ENCODE data around the gene PRDM16.

DNA sequence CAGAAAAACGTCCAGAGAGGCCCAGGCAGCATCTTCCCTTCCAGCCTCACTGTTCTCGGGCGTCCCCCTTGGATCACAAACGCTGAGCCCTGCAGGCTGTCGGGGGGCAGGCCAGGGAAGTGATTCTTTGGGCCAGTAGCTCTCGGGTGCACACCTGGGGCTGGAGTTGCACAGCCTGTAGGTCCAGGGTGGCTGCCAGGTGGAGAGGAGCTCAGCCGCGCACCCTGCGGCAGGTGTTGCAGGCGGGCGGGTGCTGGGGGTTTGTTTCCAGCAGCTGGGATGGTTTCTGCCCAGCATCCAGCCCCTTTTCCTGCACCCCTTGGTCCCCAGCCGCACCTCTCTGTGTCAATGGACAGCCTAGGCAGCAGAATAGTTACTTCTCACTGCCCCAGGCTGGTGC, 15.7 kb downstream of the PRDM16 start:
- TF ChIP-seq, protein P1, sequence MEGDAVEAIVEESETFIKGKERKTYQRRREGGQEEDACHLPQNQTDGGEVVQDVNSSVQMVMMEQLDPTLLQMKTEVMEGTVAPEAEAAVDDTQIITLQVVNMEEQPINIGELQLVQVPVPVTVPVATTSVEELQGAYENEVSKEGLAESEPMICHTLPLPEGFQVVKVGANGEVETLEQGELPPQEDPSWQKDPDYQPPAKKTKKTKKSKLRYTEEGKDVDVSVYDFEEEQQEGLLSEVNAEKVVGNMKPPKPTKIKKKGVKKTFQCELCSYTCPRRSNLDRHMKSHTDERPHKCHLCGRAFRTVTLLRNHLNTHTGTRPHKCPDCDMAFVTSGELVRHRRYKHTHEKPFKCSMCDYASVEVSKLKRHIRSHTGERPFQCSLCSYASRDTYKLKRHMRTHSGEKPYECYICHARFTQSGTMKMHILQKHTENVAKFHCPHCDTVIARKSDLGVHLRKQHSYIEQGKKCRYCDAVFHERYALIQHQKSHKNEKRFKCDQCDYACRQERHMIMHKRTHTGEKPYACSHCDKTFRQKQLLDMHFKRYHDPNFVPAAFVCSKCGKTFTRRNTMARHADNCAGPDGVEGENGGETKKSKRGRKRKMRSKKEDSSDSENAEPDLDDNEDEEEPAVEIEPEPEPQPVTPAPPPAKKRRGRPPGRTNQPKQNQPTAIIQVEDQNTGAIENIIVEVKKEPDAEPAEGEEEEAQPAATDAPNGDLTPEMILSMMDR (conservative IDR thresholded peaks at IDR 0.05 in 1 of 2, IDR thresholded peaks at IDR 0.05 in 1 of 2; ENCODE audit: extremely low read depth in 1 of 2, insufficient read depth in 1 of 2, low read depth in 1 of 2, low read length in 2 of 2): no peak
- TF ChIP-seq EZH2 (IDR thresholded peaks at IDR 0.05; ENCODE audit: borderline replicate concordance, low read length): no peak
